Gastroesophageal sphincter (tissue), 3 donors: Measurements from ENCODE around the gene IQSEC3.

Experiments
- EP300 ChIP-seq: sonication (generic); formaldehyde crosslinking; IDR thresholded peaks from one replicate; pipeline ENCODE4 v1.6.1; 2017; ENCODE audit warnings: antibody characterized with exemption, mild to moderate bottlenecking
- POLR2A ChIP-seq, 2 donors: fragments of 450-650 bp; IDR thresholded peaks; one replicate each; pipeline ENCODE4 v1.6.1; 2017; ENCODE audit warnings: antibody characterized with exemption in 2 of 2, mild to moderate bottlenecking in 2 of 2, moderate library complexity in 1 of 2
- POLR2AphosphoS5 ChIP-seq: sonication (generic); formaldehyde crosslinking; IDR thresholded peaks from one replicate; pipeline ENCODE4 v1.6.1; 2017; ENCODE audit warnings: antibody characterized with exemption
- TF ChIP-seq, protein P1 (sequence below), 4 experiments: fragments of 200-600 bp in 2 of 4; fragments of 450-650 bp in 2 of 4; sonication (generic) in 1 of 4; IDR thresholded peaks; one replicate each; pipeline ENCODE4 v1.5.1; 2017 to 2019; ENCODE audit warnings: antibody characterized with exemption in 4 of 4, mild to moderate bottlenecking in 2 of 4, moderate library complexity in 2 of 4

GRCh38 chr12:184811-185575 is 118.4 kb downstream of the IQSEC3 start:
- TF ChIP-seq, protein P1, sequence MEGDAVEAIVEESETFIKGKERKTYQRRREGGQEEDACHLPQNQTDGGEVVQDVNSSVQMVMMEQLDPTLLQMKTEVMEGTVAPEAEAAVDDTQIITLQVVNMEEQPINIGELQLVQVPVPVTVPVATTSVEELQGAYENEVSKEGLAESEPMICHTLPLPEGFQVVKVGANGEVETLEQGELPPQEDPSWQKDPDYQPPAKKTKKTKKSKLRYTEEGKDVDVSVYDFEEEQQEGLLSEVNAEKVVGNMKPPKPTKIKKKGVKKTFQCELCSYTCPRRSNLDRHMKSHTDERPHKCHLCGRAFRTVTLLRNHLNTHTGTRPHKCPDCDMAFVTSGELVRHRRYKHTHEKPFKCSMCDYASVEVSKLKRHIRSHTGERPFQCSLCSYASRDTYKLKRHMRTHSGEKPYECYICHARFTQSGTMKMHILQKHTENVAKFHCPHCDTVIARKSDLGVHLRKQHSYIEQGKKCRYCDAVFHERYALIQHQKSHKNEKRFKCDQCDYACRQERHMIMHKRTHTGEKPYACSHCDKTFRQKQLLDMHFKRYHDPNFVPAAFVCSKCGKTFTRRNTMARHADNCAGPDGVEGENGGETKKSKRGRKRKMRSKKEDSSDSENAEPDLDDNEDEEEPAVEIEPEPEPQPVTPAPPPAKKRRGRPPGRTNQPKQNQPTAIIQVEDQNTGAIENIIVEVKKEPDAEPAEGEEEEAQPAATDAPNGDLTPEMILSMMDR (IDR thresholded peaks at IDR 0.05): no peak
- no peak for TF ChIP-seq EP300
- no peak for TF ChIP-seq POLR2AphosphoS5
- TF ChIP-seq POLR2A (IDR thresholded peaks at IDR 0.05): no peak
